ENCODE measurements around the gene DDX51. TPM values are rescaled to one million over a fixed set of nuclear protein-coding genes. Genes with fewer than 3 reads are reported as not detected.

The DDX51 gene
- total RNA-seq, 1 experiment from 2014 or later = 26.7 TPM

DNA sequence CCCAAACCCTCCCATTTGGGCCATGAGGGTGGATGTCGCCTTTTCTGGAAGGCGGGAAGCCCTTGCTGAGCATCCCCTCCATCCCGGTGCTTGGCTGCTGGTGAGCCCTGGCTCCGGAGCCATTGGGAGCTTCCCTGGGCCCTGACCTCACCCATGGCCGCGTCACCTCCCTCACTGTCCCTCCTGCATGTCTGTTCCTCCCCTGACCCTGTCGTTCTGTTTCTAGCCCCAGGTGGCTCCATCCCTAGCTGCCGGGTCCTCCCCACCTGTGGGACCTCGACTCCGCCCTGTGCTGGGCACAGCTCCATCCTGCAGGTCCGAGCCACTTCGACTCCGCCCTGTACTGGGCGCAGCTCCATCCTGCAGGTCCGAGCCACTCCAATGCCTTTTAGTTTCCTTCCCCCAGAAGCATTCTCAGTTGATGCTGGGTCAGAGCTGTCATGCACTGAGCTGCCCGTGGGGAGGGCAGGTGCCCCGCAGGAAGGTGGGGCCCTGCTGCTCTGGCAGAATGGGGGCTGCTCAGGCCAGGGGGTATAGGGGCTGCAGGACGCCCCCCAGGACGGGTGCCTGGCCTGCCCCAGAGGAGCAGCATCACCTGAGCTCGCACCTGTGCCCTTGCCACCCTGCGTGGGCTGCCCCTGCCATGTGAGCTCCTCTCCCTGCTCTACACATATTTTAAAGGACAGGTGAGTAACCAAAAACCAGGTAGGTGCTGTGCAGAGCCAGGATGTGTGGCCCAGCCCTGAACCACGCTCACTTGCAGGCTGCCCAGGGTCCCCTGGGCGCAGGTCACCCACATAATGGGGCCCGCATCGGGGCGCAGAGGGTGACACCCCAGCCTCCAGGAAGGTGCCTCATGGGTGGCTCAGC, 19.2 kb upstream of the DDX51 start:
- Histone ChIP-seq H3K9me2 (replicated peaks; ENCODE audit: low read length) (no peaks in the 10 kb centered on the region), H3K9me3 (ENCODE audit: low read length) (no peaks in the 10 kb centered on the region), H3K27me3 (ENCODE audit: low read length) (no peaks in the 10 kb centered on the region), H3K9ac (ENCODE audit: low read length) (no peak overlapping the region), H3K27ac (ENCODE audit: low read length) (no peak overlapping the region), H3K79me2 (ENCODE audit: low read length) (no peaks in the 10 kb centered on the region), H2AFZ (ENCODE audit: low read length) (peak overlapping the region; percentile 36), H3K36me3 (ENCODE audit: low read depth, low read length) (peaks cover under 1% of the 10 kb centered on the region; the same call in 1 of the 2 replicates), H3K4me1 (ENCODE audit: insufficient read depth, low read length) (peaks cover 20% of the 10 kb centered on the region; the same call in 1 of the 2 replicates), H3K4me2 (ENCODE audit: low read length) (peak overlapping the region; percentile 77), H3K4me3 (ENCODE audit: low read length) (peak overlapping the region; percentile 44; the same call in 1 of the 2 replicates), H3F3A (ENCODE audit: low read length, unreplicated experiment) (no peaks in the 10 kb centered on the region), H4K20me1 (ENCODE audit: low read length) (no peaks in the 10 kb centered on the region)
- POLR2A ChIA-PET (ENCODE audit: unreplicated experiment) = no interaction called here
- peak; percentile 37 for DNase-seq
- intact Hi-C loops (cut with micrococcal nuclease) = no loop called here
- CTCF ChIA-PET = interaction anchor here (1.0 to 1.5 kb wide), 5 partner anchors 9 to 250 kb away, joined by 3 to 8 read pairs (median 3); no protein-coding TSS in a partner anchor
- ATAC-seq = peak; percentile 53
- TF ChIP-seq CTCF (conservative IDR thresholded peaks at IDR 0.05; ENCODE audit: low read depth, low read length) = no peak
- BruUV-seq (replicated peaks) = no TSS peak

- Histone ChIP-seq H3K79me2 (ENCODE audit: low read length) (no peaks in the 10 kb centered on the region), H3K4me2 (ENCODE audit: low read length) (peak overlapping the region; percentile 77), H3K9me2 (replicated peaks; ENCODE audit: low read length) (no peaks in the 10 kb centered on the region), H3K27ac (ENCODE audit: low read length) (no peak overlapping the region), H3K36me3 (ENCODE audit: low read depth, low read length) (peaks cover 7% of the 10 kb centered on the region), H3K9me3 (ENCODE audit: low read length) (no peaks in the 10 kb centered on the region), H3K27me3 (ENCODE audit: low read length) (no peaks in the 10 kb centered on the region), H3K4me1 (ENCODE audit: insufficient read depth, low read length) (peaks cover 20% of the 10 kb centered on the region; the same call in 1 of the 2 replicates), H4K20me1 (ENCODE audit: low read length) (no peaks in the 10 kb centered on the region), H3F3A (ENCODE audit: low read length, unreplicated experiment) (no peaks in the 10 kb centered on the region), H3K9ac (ENCODE audit: low read length) (no peak overlapping the region), H3K4me3 (ENCODE audit: low read length) (peak overlapping the region; percentile 44; the same call in 1 of the 2 replicates), H2AFZ (ENCODE audit: low read length) (peak overlapping the region; percentile 36)
- intact Hi-C loops (cut with micrococcal nuclease) = no loop called here
- ATAC-seq = peak; percentile 62
- TF ChIP-seq EZH2phosphoT487 (IDR thresholded peaks at IDR 0.05; ENCODE audit: borderline replicate concordance, low read length) (no peak), CTCF (conservative IDR thresholded peaks at IDR 0.05; ENCODE audit: low read depth, low read length) (peak; percentile 44; the same call in 1 of the 2 replicates)
- CTCF ChIA-PET = interaction anchor here (1.0 to 1.5 kb wide), 5 partner anchors 9 to 251 kb away, joined by 3 to 8 read pairs (median 3); no protein-coding TSS in a partner anchor
- BruUV-seq (replicated peaks) = no TSS peak
- POLR2A ChIA-PET (ENCODE audit: unreplicated experiment) = no interaction called here
- DNase-seq = peak; percentile 48
Observed at GRCh38 chr12:132162508-132163031, 18.5 kb upstream of the DDX51 start.

All from PC-3 (cell line).